Mesenchymal stem cell (in vitro differentiated cells and primary cell): Measurements from ENCODE around the gene TTLL11.

ENCODE experiments used
- DNase-seq: peaks from one replicate; pipeline ENCODE4 v3.0.0-alpha.2; 2013
- H2AFZ ChIP-seq: one replicate; pipeline ENCODE4 v1.6.1; 2013; ENCODE audit warnings: low read depth, mild to moderate bottlenecking, control low read depth, inconsistent platforms, low read length, moderate library complexity
- H2AK5ac ChIP-seq: 2 replicates; pipeline ENCODE4 v1.6.1; 2013; ENCODE audit warnings: low read length, moderate library complexity, mild to moderate bottlenecking, inconsistent platforms; ENCODE audit not compliant: severe bottlenecking
- H2BK120ac ChIP-seq: one replicate; pipeline ENCODE4 v1.6.1; 2013; ENCODE audit warnings: low read depth, mild to moderate bottlenecking, inconsistent platforms, low read length, moderate library complexity
- H2BK12ac ChIP-seq, 2 experiments: one replicate each; pipeline ENCODE4 v1.6.1; 2013; ENCODE audit warnings: inconsistent platforms in 2 of 2, low read length in 2 of 2, mild to moderate bottlenecking in 2 of 2, moderate library complexity in 2 of 2, control low read depth in 1 of 2
- H2BK15ac ChIP-seq: one replicate; pipeline ENCODE4 v1.6.1; 2013; ENCODE audit warnings: mild to moderate bottlenecking, low read depth, inconsistent platforms; ENCODE audit not compliant: poor library complexity, severe bottlenecking
- H2BK5ac ChIP-seq: 2 replicates; pipeline ENCODE4 v1.6.1; 2013; ENCODE audit warnings: low read depth, mild to moderate bottlenecking, low read length, control low read depth, inconsistent platforms; ENCODE audit not compliant: poor library complexity, severe bottlenecking
- H3K14ac ChIP-seq, 2 experiments: one replicate each; pipeline ENCODE4 v1.6.1; 2013; ENCODE audit warnings: inconsistent platforms in 2 of 2, low read length in 2 of 2, control low read depth in 1 of 2, mild to moderate bottlenecking in 1 of 2, moderate library complexity in 1 of 2
- H3K18ac ChIP-seq, 2 experiments: one replicate each; pipeline ENCODE4 v1.6.1; 2013; ENCODE audit warnings: inconsistent platforms in 2 of 2, low read length in 2 of 2, control low read depth in 1 of 2, low read depth in 1 of 2, mild to moderate bottlenecking in 1 of 2
- H3K23ac ChIP-seq, 2 experiments: one replicate each; pipeline ENCODE4 v1.6.1; 2013; ENCODE audit warnings: inconsistent platforms in 2 of 2, low read length in 2 of 2, mild to moderate bottlenecking in 2 of 2, moderate library complexity in 2 of 2, control low read depth in 1 of 2
- H3K27ac ChIP-seq: 2 replicates; pipeline ENCODE4 v1.5.1; 2013; ENCODE audit warnings: mild to moderate bottlenecking, moderate library complexity, low read length, control low read depth, inconsistent platforms; ENCODE audit not compliant: poor library complexity, severe bottlenecking
- H3K27me3 ChIP-seq, 2 experiments: 2 replicates each; pipeline versions ENCODE4 v1.6.1 to v1.7.0; 2013; ENCODE audit warnings: low read length in 2 of 2, mild to moderate bottlenecking in 2 of 2, moderate library complexity in 2 of 2, control low read depth in 1 of 2, inconsistent platforms in 1 of 2; ENCODE audit not compliant: control insufficient read depth in 1 of 2, insufficient read depth in 1 of 2
- H3K36me3 ChIP-seq, 2 experiments: 2 replicates each; pipeline versions ENCODE4 v1.6.1 to v1.7.0; 2013; ENCODE audit warnings: low read length in 2 of 2, control low read depth in 1 of 2, inconsistent platforms in 1 of 2, low read depth in 1 of 2, mild to moderate bottlenecking in 1 of 2; ENCODE audit not compliant: insufficient read depth in 2 of 2, control insufficient read depth in 1 of 2
- H3K4ac ChIP-seq, 2 experiments: one replicate each; pipeline ENCODE4 v1.6.1; 2013; ENCODE audit warnings: inconsistent platforms in 2 of 2, low read length in 2 of 2, mild to moderate bottlenecking in 2 of 2, moderate library complexity in 2 of 2, control low read depth in 1 of 2, low read depth in 1 of 2
- H3K4me1 ChIP-seq: 2 replicates; pipeline ENCODE4 v1.6.1; 2013; ENCODE audit warnings: low read depth, low read length, control low read depth; ENCODE audit not compliant: control insufficient read depth, insufficient read depth
- H3K4me2 ChIP-seq: 2 replicates; pipeline ENCODE4 v1.6.1; 2013; ENCODE audit warnings: low read length, mild to moderate bottlenecking, inconsistent platforms; ENCODE audit not compliant: poor library complexity, severe bottlenecking
- H3K4me3 ChIP-seq, 2 experiments: 2 replicates each; pipeline versions ENCODE4 v1.5.1 to v1.7.0; 2013; ENCODE audit warnings: low read length in 2 of 2, mild to moderate bottlenecking in 2 of 2, control low read depth in 1 of 2, low read depth in 1 of 2; ENCODE audit not compliant: insufficient read depth in 1 of 2
- H3K79me1 ChIP-seq: replicated peaks from 2 replicates; pipeline ENCODE4 v1.6.1; 2013; ENCODE audit warnings: mild to moderate bottlenecking, control low read depth, low read length, inconsistent platforms; ENCODE audit not compliant: poor library complexity, severe bottlenecking
- H3K9ac ChIP-seq: 2 replicates; pipeline ENCODE4 v1.7.0; 2013; ENCODE audit warnings: mild to moderate bottlenecking, low read length, moderate library complexity
- H3K9me3 ChIP-seq: 2 replicates; pipeline ENCODE4 v1.7.0; 2013; ENCODE audit warnings: mild to moderate bottlenecking, low read length; ENCODE audit not compliant: control insufficient read depth
- H4K8ac ChIP-seq: one replicate; pipeline ENCODE4 v1.6.1; 2013; ENCODE audit warnings: inconsistent platforms, mild to moderate bottlenecking, low read length, moderate library complexity
- H4K91ac ChIP-seq: one replicate; pipeline ENCODE4 v1.6.1; 2013; ENCODE audit warnings: mild to moderate bottlenecking, low read length, inconsistent platforms
- WGBS: methylation state at CpG from one replicate; pipeline ENCODE4 v1.1.7; 2013; ENCODE audit warnings: mixed read lengths; 5-methylcytosine and 5-hydroxymethylcytosine counted together

The TTLL11 gene

DNA sequence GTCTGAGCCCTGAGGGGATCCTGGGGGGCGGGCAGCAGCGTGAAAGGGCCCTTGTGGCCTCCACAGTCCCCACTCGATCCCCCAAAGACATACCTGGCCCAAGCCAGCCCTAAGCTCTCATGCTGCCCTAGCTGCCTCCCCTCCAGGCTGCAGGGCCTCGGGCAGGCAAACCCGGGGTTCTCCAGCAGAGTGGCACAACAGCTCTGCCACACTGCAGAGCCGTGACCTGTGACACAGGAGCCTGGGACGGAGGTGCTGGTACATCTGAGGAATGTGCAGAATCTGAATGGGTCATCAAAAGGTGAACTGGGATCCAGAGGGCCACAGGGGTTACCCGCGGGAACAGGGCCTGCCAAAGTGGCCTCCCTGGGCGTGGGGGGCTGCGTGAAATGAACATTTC is 278.5 kb downstream of the TTLL11 start:
- no peak overlapping the region for H4K91ac ChIP-seq
- no peak overlapping the region for H2AFZ ChIP-seq
- H3K9me3 ChIP-seq, result no peaks in the 10 kb centered on the region
- peaks cover 7% of the 10 kb centered on the region for H3K4me1 ChIP-seq
- no peak overlapping the region for H3K18ac ChIP-seq
- peaks cover 32 to 40% of the 10 kb centered on the region in 2 experiments for H3K27me3 ChIP-seq
- H2BK5ac ChIP-seq, result no peak overlapping the region
- no peak overlapping the region for H2BK15ac ChIP-seq
- no peak overlapping the region for H3K9ac ChIP-seq
- no peak overlapping the region for H3K23ac ChIP-seq
- H2BK12ac ChIP-seq, result no peak overlapping the region
- DNase-seq, result no peak
- H3K36me3 ChIP-seq, result no peaks in the 10 kb centered on the region
- H2BK120ac ChIP-seq, result no peak overlapping the region
- no peak overlapping the region for H3K14ac ChIP-seq
- H3K4me3 ChIP-seq, result no peak overlapping the region
- no peak overlapping the region for H4K8ac ChIP-seq
- 90% methylated on average over 11 of the region's 11 CpGs for WGBS
- no peak overlapping the region for H3K4ac ChIP-seq
- H2AK5ac ChIP-seq, result no peak overlapping the region
- H3K27ac ChIP-seq, result no peak overlapping the region
- H3K4me2 ChIP-seq, result no peak overlapping the region
- H3K79me1 ChIP-seq, result no peaks in the 10 kb centered on the region

DNA sequence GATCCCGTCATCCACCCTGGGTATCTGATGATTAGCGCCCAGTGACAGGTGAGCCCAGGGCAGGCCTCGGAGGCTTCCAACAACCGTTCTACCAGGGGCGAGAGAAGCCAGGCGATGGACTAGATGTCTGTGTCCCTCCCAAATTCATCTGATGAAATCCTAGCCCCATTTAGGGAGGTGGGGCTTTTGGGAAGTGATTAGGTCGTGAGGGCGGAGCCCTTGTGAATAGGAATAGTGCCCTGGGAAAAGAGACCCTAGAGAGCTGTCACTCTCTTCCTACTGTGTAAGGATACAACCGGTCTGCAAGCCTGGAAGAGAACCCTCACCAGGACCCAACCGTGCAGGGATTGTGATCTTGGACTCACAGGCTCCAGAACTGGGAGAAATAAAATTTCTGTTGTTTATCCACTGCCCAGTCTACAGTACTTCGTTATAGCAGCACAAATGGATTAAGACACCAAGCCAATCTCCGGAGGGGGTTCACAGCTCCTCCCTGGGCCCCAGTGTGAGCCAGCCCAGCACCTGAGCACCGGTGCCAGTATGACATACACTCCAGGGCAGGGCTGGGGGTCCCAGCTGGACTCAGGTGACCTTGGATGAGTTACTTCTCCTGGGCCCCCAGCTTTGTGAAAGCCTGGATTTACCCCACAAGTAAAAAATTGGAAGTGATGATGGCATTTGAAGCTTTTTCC is 279.4 kb downstream of the TTLL11 start:
- DNase-seq, result no peak
- Histone ChIP-seq H3K4me3 (no peak overlapping the region), H3K4me2 (no peak overlapping the region), H4K91ac (no peak overlapping the region), H3K27ac (no peak overlapping the region), H3K4me1 (peaks cover 2% of the 10 kb centered on the region), H3K27me3 (peaks cover 30 to 36% of the 10 kb centered on the region in 2 experiments), H2AK5ac (no peak overlapping the region), H3K9ac (no peak overlapping the region), H2BK12ac (no peak overlapping the region), H3K14ac (no peak overlapping the region), H4K8ac (no peak overlapping the region), H3K23ac (no peak overlapping the region), H2BK5ac (no peak overlapping the region), H2BK120ac (no peak overlapping the region), H3K4ac (no peak overlapping the region), H3K9me3 (no peaks in the 10 kb centered on the region), H3K18ac (no peak overlapping the region), H3K36me3 (no peaks in the 10 kb centered on the region), H3K79me1 (no peaks in the 10 kb centered on the region), H2BK15ac (no peak overlapping the region), H2AFZ (no peak overlapping the region)
- 83% methylated on average over 13 of the region's 13 CpGs for WGBS

DNA sequence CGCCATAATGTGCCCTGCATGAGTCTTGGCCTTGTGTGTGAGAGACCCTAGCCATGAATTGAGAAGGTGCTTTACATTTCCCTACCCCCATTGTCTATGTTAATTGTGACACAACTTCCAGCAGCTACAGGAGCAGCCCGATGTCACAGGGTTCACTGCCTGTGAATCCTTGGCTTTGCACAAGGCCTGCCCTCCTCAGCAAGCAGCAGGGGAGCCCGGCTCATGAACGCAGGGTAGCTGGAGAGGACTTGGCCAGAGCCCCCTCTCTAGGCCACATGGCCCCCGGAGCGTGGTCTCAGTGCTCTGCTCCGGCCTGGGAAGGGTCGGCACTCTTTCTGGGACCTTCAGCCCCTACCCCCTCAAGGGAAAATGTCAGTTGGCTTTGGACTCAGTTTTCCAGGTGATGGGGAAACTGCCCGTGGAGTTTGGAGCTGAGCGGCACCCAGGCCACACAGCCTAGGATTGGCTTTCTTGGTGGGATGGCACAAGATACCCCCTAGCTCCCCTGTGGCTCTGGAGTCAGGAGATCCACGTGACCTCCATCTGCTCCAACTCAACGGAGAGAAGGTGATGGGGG is 280.9 kb downstream of the TTLL11 start:
- no peak for DNase-seq
- Histone ChIP-seq H3K18ac (no peak overlapping the region), H2BK5ac (no peak overlapping the region), H3K27ac (no peak overlapping the region), H3K79me1 (no peaks in the 10 kb centered on the region), H2BK120ac (no peak overlapping the region), H3K27me3 (peaks cover 18 to 37% of the 10 kb centered on the region in 2 experiments), H3K9ac (no peak overlapping the region), H4K91ac (no peak overlapping the region), H2BK12ac (no peak overlapping the region), H2BK15ac (no peak overlapping the region), H3K36me3 (no peaks in the 10 kb centered on the region), H3K23ac (no peak overlapping the region), H2AFZ (no peak overlapping the region), H3K4me3 (no peak overlapping the region), H4K8ac (no peak overlapping the region), H3K9me3 (no peaks in the 10 kb centered on the region), H3K14ac (no peak overlapping the region), H3K4ac (no peak overlapping the region), H3K4me2 (no peak overlapping the region), H2AK5ac (no peak overlapping the region), H3K4me1 (peaks cover 2% of the 10 kb centered on the region)
- 87% methylated on average over 12 of the region's 12 CpGs for WGBS

DNA sequence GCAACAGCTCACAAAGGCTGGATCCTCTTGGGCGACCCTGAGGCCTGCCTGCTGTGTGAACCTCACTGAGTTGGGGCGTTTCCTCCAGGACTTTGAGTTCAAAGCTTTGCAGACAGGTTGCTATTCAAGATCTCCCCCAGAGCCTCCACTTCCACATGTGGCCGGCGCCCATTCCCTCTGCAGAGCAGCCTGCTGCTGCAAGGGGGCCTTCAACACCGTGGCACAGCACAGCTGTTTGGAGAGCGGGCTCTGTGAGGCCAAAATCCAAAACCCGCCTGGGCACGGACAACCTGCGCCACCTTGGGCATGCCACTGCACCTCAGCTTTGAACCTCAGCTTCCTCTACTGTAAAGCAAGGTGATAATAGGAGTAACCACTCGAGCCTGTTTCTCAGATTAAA is 281.4 kb downstream of the TTLL11 start:
- Histone ChIP-seq H3K18ac (no peak overlapping the region), H2BK12ac (no peak overlapping the region), H2AFZ (no peak overlapping the region), H4K8ac (no peak overlapping the region), H3K27ac (no peak overlapping the region), H3K4me1 (peaks cover 2% of the 10 kb centered on the region), H3K14ac (no peak overlapping the region), H2AK5ac (no peak overlapping the region), H3K27me3 (peaks cover 15 to 32% of the 10 kb centered on the region in 2 experiments), H3K79me1 (no peaks in the 10 kb centered on the region), H3K23ac (no peak overlapping the region), H4K91ac (no peak overlapping the region), H2BK120ac (no peak overlapping the region), H3K4me2 (no peak overlapping the region), H3K36me3 (no peaks in the 10 kb centered on the region), H3K9ac (no peak overlapping the region), H2BK5ac (no peak overlapping the region), H3K4ac (no peak overlapping the region), H2BK15ac (no peak overlapping the region), H3K9me3 (no peaks in the 10 kb centered on the region), H3K4me3 (no peak overlapping the region)
- WGBS, result 90% methylated on average over 10 of the region's 10 CpGs
- no peak for DNase-seq
